Effector memory CD8-positive, alpha-beta T cell (primary cell): ENCODE results near the gene UBAC1.
A peak's percentile ranks its signal among the peaks of the same experiment; 100 is the strongest.
"Not testable (repeated sequence)": the region's sequence is repeated elsewhere in the genome, so short reads cannot be mapped to it uniquely, and the experiment has no call there.

ENCODE experiments used
- ATAC-seq: fragments of 150-1000 bp; cut with Tn5 transposase; replicated peaks from 2 replicates; pipeline ENCODE4 v1.10.0; 2021; ENCODE audit warnings: mild to moderate bottlenecking, moderate library complexity
- DNase-seq, 3 experiments: peaks; one replicate each; pipeline ENCODE4 v3.0.0; 2021
- H3K27ac Mint-ChIP-seq, 2 donors: one replicate each; pipeline ENCODE4 v1.8.0; 2022; ENCODE audit warnings: mild to moderate bottlenecking in 2 of 2, mixed read lengths in 2 of 2, moderate library complexity in 2 of 2
- H3K27me3 Mint-ChIP-seq, 2 donors: one replicate each; pipeline ENCODE4 v1.8.0; 2022; ENCODE audit warnings: mixed read lengths in 2 of 2
- H3K36me3 Mint-ChIP-seq: one replicate; pipeline ENCODE4 v1.8.0; 2022; ENCODE audit warnings: mild to moderate bottlenecking, moderate library complexity, mixed read lengths; ENCODE audit not compliant: insufficient read depth
- H3K4me1 Mint-ChIP-seq, 2 donors: one replicate each; pipeline ENCODE4 v1.8.0; 2022; ENCODE audit warnings: low read depth in 2 of 2, mixed read lengths in 2 of 2
- H3K4me3 Mint-ChIP-seq, 2 donors: one replicate each; pipeline ENCODE4 v1.8.0; 2022; ENCODE audit warnings: mild to moderate bottlenecking in 2 of 2, mixed read lengths in 2 of 2, moderate library complexity in 2 of 2
- H3K9me3 Mint-ChIP-seq, 2 donors: one replicate each; pipeline ENCODE4 v1.8.0; 2022; ENCODE audit warnings: mixed read lengths in 2 of 2

UBAC1 gene

DNA sequence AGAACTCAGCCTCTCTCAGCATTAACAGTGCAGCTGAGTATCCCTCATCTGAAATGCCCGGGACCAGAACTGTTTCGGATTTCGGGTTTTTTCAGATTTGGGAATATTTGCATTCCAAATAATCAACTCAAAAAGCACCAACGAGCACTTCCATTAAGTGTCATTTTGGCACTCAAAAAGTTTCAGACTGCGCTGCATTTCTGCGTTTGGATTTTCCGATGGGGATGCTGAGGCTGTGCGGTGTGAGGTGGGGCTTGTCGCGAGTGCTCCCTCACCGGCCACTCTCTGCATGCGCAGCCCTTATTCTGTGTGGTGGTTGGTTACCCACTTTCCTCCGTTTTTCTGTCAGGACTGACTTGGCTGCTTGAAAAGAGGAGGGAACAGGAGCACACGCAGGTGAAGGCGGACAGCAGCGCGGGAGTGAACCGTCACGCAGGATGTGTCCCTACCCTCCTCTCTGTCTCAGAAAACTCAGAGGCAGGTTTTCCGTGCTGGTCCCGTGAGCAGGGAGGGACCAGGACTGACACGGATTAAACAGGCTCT is 8.4 kb downstream of the UBAC1 start:
- Mint-ChIP-seq H3K27me3 (no peaks in the 10 kb centered on the region), H3K9me3 (no peaks in the 10 kb centered on the region), H3K27ac (no peak overlapping the region), H3K4me1 (peaks cover 1 to 8% of the 10 kb centered on the region in 2 donors), H3K36me3 (peaks cover 29% of the 10 kb centered on the region), H3K4me3 (no peak overlapping the region)
- DNase-seq (no peak), ATAC-seq (no peak)

DNA sequence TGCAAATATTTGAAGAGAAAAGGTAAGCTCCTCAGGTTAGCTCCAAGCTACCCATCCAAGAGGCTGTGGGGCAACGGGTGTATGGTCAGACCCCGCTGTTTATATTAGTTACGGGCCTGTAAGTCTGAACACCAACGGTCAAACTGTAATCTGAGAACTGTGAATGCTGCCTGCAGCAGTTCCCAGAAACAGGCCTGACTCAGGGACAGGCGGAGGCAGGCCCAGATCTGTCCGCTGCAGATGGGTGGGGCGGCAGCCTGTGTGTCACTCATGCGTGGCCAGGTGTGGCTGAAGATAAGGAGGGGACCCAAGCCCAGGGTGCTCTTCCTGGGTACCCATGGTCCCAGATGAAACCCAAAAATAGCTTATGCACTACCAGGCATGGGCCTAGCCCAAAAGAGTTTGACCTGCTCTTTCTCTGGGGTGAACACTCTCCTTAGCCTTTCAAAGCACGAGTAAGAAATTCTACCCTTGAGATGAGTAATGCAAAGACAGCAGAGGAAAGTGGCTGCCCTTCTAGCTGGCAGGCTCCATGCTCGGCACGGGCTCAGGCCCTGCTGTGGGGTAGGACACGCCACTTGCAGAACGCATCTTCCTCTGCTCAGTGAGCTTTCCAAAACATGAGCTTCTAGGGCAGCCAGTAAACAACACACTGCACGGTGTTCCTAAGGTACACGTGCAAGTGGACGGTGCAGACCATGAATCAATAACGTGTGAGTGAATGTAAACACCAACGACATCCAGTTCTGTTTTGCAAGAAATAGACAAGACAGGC is 9.1 kb downstream of the UBAC1 start:
- Mint-ChIP-seq H3K36me3 (peaks cover 36% of the 10 kb centered on the region), H3K27ac (peak overlapping the region in 1 of 2 donors; percentile 38), H3K27me3 (no peaks in the 10 kb centered on the region), H3K9me3 (no peaks in the 10 kb centered on the region), H3K4me3 (no peak overlapping the region), H3K4me1 (peaks cover 1 to 8% of the 10 kb centered on the region in 2 donors)
- DNase-seq (no peak), ATAC-seq (no peak)

DNA sequence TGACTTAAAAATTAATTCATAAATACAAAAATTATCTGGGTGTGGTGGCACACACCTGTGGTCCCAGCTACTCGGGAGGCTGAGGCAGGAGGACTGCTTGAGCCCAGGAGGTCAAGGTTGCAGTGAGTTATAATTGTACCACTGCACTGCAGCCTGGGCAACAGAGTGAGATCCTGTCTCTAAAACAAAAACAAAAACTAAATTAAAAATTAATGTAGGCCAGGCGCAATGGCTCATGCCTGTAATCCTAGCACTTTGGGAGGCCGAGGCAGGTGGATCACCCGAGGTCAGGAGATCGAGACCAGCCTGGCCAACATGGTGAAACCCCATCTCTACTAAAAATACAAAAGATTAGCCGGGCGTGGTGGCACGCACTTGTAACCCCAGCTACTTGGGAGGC is 9.9 kb downstream of the UBAC1 start:
- H3K4me3 Mint-ChIP-seq, H3K9me3 Mint-ChIP-seq, ATAC-seq, DNase-seq, H3K4me1 Mint-ChIP-seq, H3K27me3 Mint-ChIP-seq: not testable (repeated sequence)
- H3K27ac Mint-ChIP-seq: peak overlapping the region in 1 of 2 donors; percentile 38
- peaks cover 39% of the 10 kb centered on the region for H3K36me3 Mint-ChIP-seq

GRCh38 chr9:135950841-135951240 is 10.3 kb downstream of the UBAC1 start:
- not testable (repeated sequence) for ATAC-seq, H3K4me1 Mint-ChIP-seq, H3K27ac Mint-ChIP-seq, DNase-seq, H3K9me3 Mint-ChIP-seq, H3K27me3 Mint-ChIP-seq, H3K4me3 Mint-ChIP-seq
- H3K36me3 Mint-ChIP-seq: peaks cover 43% of the 10 kb centered on the region

DNA sequence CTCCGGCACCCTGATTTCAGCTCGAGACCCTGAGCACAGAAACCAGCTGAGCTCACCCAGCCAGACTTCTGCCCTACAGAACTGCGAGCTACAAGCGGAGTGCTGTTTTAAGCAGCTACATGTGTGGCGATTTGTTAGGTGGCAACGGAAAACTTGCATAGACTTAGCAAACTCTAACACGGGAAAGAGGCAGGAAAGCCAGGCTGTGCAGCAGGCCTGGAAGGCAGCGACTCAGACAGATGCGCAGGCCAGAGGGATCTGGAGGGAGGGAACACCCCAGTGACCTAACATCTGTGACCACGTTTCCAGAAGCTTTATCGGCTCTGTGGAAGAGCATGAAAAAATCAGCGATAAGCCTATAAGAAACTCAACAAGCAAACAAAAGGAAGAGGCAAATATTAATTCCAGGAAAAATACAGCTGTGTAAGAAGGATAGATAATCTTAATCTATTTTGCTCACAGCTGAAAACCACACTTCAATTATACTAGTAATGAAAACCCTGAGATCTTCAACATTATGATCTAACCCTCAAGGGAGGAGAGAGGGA is 11.0 kb downstream of the UBAC1 start:
- H3K27me3 Mint-ChIP-seq: no peaks in the 10 kb centered on the region
- ATAC-seq (no peak), DNase-seq (no peak)
- no peak overlapping the region for H3K27ac Mint-ChIP-seq
- no peaks in the 10 kb centered on the region for H3K9me3 Mint-ChIP-seq
- peaks cover 0 to 8% of the 10 kb centered on the region in 2 donors for H3K4me1 Mint-ChIP-seq
- H3K4me3 Mint-ChIP-seq: no peak overlapping the region
- H3K36me3 Mint-ChIP-seq: peaks cover 50% of the 10 kb centered on the region

GRCh38 chr9:135949501-135950134 is 11.6 kb downstream of the UBAC1 start:
- Mint-ChIP-seq H3K27me3 (no peaks in the 10 kb centered on the region), H3K36me3 (peaks cover 50% of the 10 kb centered on the region), H3K4me3 (no peak overlapping the region), H3K9me3 (no peaks in the 10 kb centered on the region), H3K27ac (no peak overlapping the region), H3K4me1 (peaks cover 0 to 8% of the 10 kb centered on the region in 2 donors)
- DNase-seq (no peak), ATAC-seq (no peak)

DNA sequence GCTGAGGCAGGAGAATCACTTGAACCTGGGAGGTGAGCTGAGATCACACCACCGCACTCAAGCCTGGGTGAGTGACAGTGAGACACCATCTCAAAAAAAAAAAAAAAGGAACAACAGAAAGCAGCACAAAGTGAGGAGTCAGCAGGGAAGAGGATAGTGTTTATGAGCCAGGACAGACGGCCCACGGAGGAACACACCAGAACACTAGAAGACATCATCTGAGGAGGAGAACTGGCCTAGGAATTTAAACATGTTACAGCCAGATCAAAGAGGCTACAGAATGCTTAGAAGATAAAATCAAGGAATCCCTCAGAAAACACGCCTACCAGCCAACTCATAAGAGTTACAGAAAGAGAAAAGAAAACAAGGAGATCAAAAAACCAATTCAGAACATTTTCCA is 12.2 kb downstream of the UBAC1 start:
- Mint-ChIP-seq H3K9me3 (no peaks in the 10 kb centered on the region), H3K4me3 (no peak overlapping the region), H3K36me3 (peaks cover 50% of the 10 kb centered on the region), H3K27ac (no peak overlapping the region), H3K4me1 (peaks cover 3 to 8% of the 10 kb centered on the region in 2 donors), H3K27me3 (no peaks in the 10 kb centered on the region)
- DNase-seq (no peak), ATAC-seq (no peak)

DNA sequence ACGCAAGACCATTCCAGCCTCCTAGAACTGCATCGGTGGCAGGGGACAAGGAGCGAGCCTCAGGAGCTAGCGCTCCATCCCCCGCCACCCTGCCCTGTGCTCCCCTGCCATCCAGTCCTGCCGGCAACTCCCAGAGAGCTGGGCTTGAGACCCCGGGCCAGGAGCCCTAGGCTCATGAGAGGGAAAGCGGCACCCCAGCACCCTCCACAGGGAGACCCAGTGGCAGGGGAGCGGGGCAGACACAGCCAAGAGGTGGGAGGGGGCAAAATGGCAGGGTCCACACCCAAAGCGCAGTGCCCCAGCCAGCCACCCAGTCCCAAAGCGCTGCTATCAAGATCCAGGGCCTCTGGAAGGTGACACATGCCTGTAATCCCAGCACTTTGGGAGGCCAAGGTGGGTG is 12.7 kb downstream of the UBAC1 start:
- peak overlapping the region in 1 of 2 donors; percentile 52 for H3K27ac Mint-ChIP-seq
- H3K36me3 Mint-ChIP-seq: peaks cover 50% of the 10 kb centered on the region
- no peak overlapping the region for H3K4me3 Mint-ChIP-seq
- peaks cover 3 to 8% of the 10 kb centered on the region in 2 donors for H3K4me1 Mint-ChIP-seq
- H3K27me3 Mint-ChIP-seq: no peaks in the 10 kb centered on the region
- DNase-seq: no peak
- no peaks in the 10 kb centered on the region for H3K9me3 Mint-ChIP-seq
- no peak for ATAC-seq

DNA sequence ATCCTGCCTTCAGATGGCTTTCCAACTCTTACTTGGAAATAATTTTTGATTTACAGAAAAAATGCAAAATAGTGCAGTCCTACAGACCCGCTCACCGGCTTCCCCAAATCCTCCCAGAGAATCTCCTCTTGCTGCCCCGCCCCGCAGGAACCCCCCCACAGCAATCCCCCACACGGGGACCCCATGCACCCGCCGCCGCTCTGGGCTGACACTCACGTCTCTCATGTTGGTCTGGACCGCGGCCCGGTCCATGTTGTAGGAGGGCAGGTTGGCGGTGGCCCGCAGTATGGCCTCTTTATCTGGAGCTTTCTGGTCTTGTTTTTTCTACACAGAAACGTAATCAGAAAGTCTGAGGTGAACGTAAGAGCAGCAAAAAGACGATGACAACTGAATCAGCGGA is 13.6 kb downstream of the UBAC1 start:
- Mint-ChIP-seq H3K4me3 (no peak overlapping the region), H3K27me3 (no peaks in the 10 kb centered on the region), H3K27ac (peak overlapping the region in 1 of 2 donors; percentile 52), H3K4me1 (peaks cover 3 to 8% of the 10 kb centered on the region in 2 donors), H3K36me3 (peaks cover 48% of the 10 kb centered on the region), H3K9me3 (no peaks in the 10 kb centered on the region)
- DNase-seq (no peak), ATAC-seq (no peak)

- not testable (repeated sequence) for H3K4me3 Mint-ChIP-seq, DNase-seq, H3K27ac Mint-ChIP-seq, H3K4me1 Mint-ChIP-seq, H3K9me3 Mint-ChIP-seq, ATAC-seq, H3K27me3 Mint-ChIP-seq
- H3K36me3 Mint-ChIP-seq: peaks cover 49% of the 10 kb centered on the region
These were observed 14.1 kb downstream of the UBAC1 start for GRCh38 chr9:135947105-135947504.

- H3K4me3 Mint-ChIP-seq: no peak overlapping the region
- no peak for ATAC-seq
- H3K9me3 Mint-ChIP-seq: no peaks in the 10 kb centered on the region
- H3K4me1 Mint-ChIP-seq: peaks cover 3 to 8% of the 10 kb centered on the region in 2 donors
- no peak overlapping the region for H3K27ac Mint-ChIP-seq
- no peaks in the 10 kb centered on the region for H3K27me3 Mint-ChIP-seq
- no peak for DNase-seq
- peaks cover 48% of the 10 kb centered on the region for H3K36me3 Mint-ChIP-seq
These were observed 14.7 kb downstream of the UBAC1 start for GRCh38 chr9:135946392-135946994.

DNA sequence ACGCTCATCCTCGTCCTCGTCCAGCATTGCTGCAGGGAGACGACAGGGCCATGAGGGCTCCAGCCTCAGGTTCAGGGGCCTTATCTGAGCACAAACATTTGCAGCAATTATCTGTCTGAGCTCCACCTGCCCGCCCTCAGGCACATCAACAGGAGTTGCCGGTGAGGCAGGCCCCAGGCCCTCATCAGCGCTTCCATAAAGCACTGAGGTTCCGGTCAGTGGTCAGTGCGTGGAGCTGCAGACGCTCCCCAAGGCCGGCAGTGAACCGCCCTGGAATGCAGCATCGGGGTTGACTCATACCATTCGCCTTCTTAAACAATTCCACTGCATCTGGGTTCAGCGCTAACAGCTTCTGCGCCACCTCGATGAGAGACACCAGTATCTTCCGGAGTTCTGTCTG is 15.2 kb downstream of the UBAC1 start:
- Mint-ChIP-seq H3K27ac (no peak overlapping the region), H3K27me3 (no peaks in the 10 kb centered on the region), H3K9me3 (no peaks in the 10 kb centered on the region), H3K36me3 (peaks cover 46% of the 10 kb centered on the region), H3K4me3 (no peak overlapping the region), H3K4me1 (peaks cover 3 to 8% of the 10 kb centered on the region in 2 donors)
- no peak for ATAC-seq
- no peak for DNase-seq

GRCh38 chr9:135944444-135945252 is 16.5 kb downstream of the UBAC1 start:
- Mint-ChIP-seq H3K27me3 (no peaks in the 10 kb centered on the region), H3K9me3 (no peaks in the 10 kb centered on the region), H3K4me3 (no peak overlapping the region), H3K27ac (no peak overlapping the region), H3K4me1 (peaks cover 5 to 10% of the 10 kb centered on the region in 2 donors), H3K36me3 (peaks cover 58% of the 10 kb centered on the region)
- DNase-seq: no peak
- no peak for ATAC-seq
